Prostate gland (tissue), 2 donors: ENCODE measurements around the gene ACOXL. TPM values are rescaled to one million over a fixed set of nuclear protein-coding genes. Genes with fewer than 3 reads are reported as not detected.

Source experiments
- DNase-seq: peaks from one replicate; pipeline ENCODE4 v3.0.0-alpha.2; 2019; ENCODE audit warnings: low spot score
- H3K27ac ChIP-seq, 2 donors: fragments of 200-600 bp; sonication (generic); 2 replicates each; pipeline ENCODE4 v1.5.1; 2017 to 2019
- H3K27me3 ChIP-seq: fragments of 200-600 bp; sonication (generic); replicated peaks from 2 replicates; pipeline ENCODE4 v1.5.1; 2019; ENCODE audit not compliant: insufficient read depth
- H3K36me3 ChIP-seq, 2 donors: fragments of 200-600 bp; sonication (generic); 1 replicate in 1 of 2; 2 replicates in 1 of 2; pipeline versions ENCODE4 v1.5.1 to v1.8.1; 2017 to 2019
- H3K4me1 ChIP-seq: fragments of 200-600 bp; sonication (generic); replicated peaks from 2 replicates; pipeline ENCODE4 v1.5.1; 2019
- H3K4me3 ChIP-seq, 2 donors: fragments of 200-600 bp; sonication (generic); 2 replicates each; pipeline ENCODE4 v1.5.1; 2017 to 2019
- H3K9me3 ChIP-seq: fragments of 200-600 bp; sonication (generic); 2 replicates; pipeline ENCODE4 v1.5.1; 2017
- POLR2A ChIP-seq: fragments of 450-650 bp; IDR thresholded peaks from one replicate; pipeline ENCODE4 v1.6.1; 2016; ENCODE audit warnings: antibody characterized with exemption, mild to moderate bottlenecking
- POLR2AphosphoS5 ChIP-seq: sonication (generic); formaldehyde crosslinking; IDR thresholded peaks from one replicate; pipeline ENCODE4 v1.6.1; 2017; ENCODE audit warnings: antibody characterized with exemption
- WGBS: methylation state at CpG from one replicate; pipeline ENCODE4 v1.1.5; 2018; 5-methylcytosine and 5-hydroxymethylcytosine counted together
- intact Hi-C: fragments of 100-400 bp; cut with DNase I; formaldehyde crosslinking; loops from one replicate; pipeline ENCODE4 v1.14.2; 2022
- total RNA-seq, 2 donors: library from RNA; depleted of rRNA; stranded (reverse); fragments of >200 nt; gene quantifications; one replicate each; pipeline ENCODE4 v1.1.0, GENCODE V29; 2016
- TF ChIP-seq, protein P1 (sequence below), 4 experiments: fragments of 200-600 bp in 2 of 4; fragments of 450-650 bp in 2 of 4; sonication (generic) in 2 of 4; IDR thresholded peaks; 1 replicate in 3 of 4; 2 replicates in 1 of 4; pipeline ENCODE4 v1.5.1; 2016 to 2019; ENCODE audit warnings: antibody characterized with exemption in 4 of 4, mild to moderate bottlenecking in 2 of 4, moderate library complexity in 2 of 4

The ACOXL gene
- total RNA-seq, 2 donors from 2014 or later = 8.0 to 8.3 TPM

DNA sequence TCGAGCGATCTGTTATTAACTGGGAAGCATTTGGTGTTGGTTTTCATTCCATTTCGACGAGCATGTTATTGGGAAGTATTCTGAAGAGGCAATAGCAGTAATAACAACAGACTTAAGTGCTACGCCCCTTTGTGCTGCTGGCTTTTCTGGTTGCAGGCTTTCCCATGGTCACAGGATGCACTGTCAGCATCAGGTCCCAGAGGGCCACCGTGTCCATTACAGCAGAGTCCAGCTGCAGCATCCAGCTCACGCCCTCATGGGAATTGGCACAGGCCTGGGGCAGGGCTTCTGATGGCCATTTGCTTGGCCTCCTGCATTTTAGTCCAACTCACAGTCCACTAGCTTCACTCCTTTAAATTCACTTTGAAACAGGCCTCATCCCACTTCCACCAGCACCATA is 432.7 kb downstream of the ACOXL start:
- intact Hi-C loops = no loop called here
- no peak for DNase-seq
- 82% methylated on average over 7 of the region's 7 CpGs for WGBS
- H3K27ac ChIP-seq = no peak overlapping the region
- no peak overlapping the region for H3K4me3 ChIP-seq
- H3K27me3 ChIP-seq = no peaks in the 10 kb centered on the region
- H3K9me3 ChIP-seq = no peaks in the 10 kb centered on the region
- TF ChIP-seq, protein P1, sequence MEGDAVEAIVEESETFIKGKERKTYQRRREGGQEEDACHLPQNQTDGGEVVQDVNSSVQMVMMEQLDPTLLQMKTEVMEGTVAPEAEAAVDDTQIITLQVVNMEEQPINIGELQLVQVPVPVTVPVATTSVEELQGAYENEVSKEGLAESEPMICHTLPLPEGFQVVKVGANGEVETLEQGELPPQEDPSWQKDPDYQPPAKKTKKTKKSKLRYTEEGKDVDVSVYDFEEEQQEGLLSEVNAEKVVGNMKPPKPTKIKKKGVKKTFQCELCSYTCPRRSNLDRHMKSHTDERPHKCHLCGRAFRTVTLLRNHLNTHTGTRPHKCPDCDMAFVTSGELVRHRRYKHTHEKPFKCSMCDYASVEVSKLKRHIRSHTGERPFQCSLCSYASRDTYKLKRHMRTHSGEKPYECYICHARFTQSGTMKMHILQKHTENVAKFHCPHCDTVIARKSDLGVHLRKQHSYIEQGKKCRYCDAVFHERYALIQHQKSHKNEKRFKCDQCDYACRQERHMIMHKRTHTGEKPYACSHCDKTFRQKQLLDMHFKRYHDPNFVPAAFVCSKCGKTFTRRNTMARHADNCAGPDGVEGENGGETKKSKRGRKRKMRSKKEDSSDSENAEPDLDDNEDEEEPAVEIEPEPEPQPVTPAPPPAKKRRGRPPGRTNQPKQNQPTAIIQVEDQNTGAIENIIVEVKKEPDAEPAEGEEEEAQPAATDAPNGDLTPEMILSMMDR (IDR thresholded peaks at IDR 0.05) = no peak
- TF ChIP-seq POLR2A (no peak), POLR2AphosphoS5 (no peak)
- H3K36me3 ChIP-seq = peaks cover 0 to 3% of the 10 kb centered on the region in 2 donors
- no peaks in the 10 kb centered on the region for H3K4me1 ChIP-seq

DNA sequence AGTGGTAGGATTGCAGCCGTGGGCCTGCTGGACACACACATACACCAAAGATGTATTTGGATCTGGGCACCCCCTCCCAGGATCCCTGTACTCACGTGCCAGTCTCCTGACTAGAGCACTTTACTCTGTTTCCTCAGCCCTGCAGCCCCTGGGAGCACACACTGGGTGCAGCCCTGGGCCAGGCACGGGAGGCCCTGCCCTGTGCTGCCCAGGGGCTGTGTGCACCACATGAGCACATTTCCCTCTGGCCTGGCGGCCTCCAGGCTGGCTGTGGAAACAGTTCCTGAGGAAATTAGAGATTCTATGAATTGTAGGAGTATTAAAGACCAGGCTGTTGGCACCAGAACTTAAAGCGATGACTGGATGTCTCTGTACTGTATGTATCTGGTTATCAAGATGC is 433.7 kb downstream of the ACOXL start:
- H3K27ac ChIP-seq = no peak overlapping the region
- no peaks in the 10 kb centered on the region for H3K9me3 ChIP-seq
- no peak overlapping the region for H3K4me3 ChIP-seq
- TF ChIP-seq POLR2AphosphoS5 (no peak), POLR2A (no peak)
- TF ChIP-seq, protein P1 (IDR thresholded peaks at IDR 0.05) = no peak
- H3K27me3 ChIP-seq = no peaks in the 10 kb centered on the region
- no peaks in the 10 kb centered on the region for H3K4me1 ChIP-seq
- peaks cover 0 to 3% of the 10 kb centered on the region in 2 donors for H3K36me3 ChIP-seq
- DNase-seq = no peak
- intact Hi-C loops = no loop called here
- WGBS = 89% methylated on average over 5 of the region's 5 CpGs

DNA sequence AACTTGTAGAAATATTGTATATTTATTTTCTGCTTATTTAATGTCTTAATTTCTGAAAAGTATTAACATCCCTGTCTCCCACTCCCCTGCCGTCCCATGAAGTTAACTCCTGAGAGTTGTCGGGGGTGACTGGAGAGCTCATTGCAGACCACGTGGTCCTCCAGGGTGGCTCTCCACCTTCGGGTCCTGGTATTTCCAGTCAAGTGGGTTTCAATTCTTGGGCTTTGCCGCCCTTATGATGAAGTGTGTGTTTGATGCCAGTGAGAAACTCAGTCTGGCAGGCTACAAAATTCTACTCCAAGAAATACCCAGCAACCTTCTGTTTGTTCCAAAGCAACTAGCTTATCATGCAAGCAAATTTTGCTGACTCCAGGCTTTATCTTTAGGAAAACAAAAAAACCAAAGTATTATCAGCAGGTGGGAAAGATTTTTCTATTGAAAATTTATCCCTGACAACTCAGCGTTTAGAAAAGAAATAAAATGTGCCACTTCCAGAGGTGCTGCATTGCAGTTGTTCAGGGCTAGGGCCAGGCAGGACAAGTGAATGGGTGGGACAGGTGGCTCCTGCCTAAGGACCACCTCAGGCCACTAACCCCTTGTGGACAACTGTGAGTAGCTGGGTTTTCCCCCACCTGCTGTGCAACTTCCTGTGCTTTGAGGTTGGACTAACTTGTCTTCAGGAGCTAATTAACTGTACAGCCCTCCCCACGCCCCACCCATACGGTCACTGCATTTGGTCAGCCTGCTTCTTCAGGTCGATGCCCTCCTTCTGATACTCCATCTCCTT is 434.9 kb downstream of the ACOXL start:
- 77% methylated on average over 9 of the region's 9 CpGs for WGBS
- intact Hi-C loops = no loop called here
- Histone ChIP-seq H3K4me1 (no peaks in the 10 kb centered on the region), H3K9me3 (no peaks in the 10 kb centered on the region), H3K27me3 (no peaks in the 10 kb centered on the region), H3K27ac (no peak overlapping the region), H3K36me3 (peaks cover 0 to 3% of the 10 kb centered on the region in 2 donors), H3K4me3 (no peak overlapping the region)
- no peak for DNase-seq
- TF ChIP-seq POLR2AphosphoS5 (no peak), POLR2A (no peak)
- TF ChIP-seq, protein P1 (IDR thresholded peaks at IDR 0.05) = no peak

DNA sequence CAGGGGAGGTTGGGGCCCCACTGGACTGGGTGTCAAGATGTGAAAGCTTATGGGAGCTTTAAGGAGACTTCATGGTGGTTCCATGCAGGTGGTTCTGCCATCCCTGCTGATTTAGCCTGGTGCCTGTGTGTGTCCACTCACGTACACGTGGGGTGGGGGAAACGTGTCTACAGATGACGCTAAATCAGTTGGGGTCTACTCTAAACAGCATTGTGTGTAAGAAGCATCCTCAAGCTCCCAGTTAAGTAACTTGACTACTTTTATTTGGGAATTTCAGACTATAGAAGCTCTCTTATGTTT is 435.4 kb downstream of the ACOXL start:
- TF ChIP-seq POLR2AphosphoS5 = no peak
- WGBS = 94% methylated on average over 4 of the region's 4 CpGs

More for the DNA sequence above, 435.4 kb downstream of the ACOXL start:
- Histone ChIP-seq H3K36me3 (peaks cover 0 to 3% of the 10 kb centered on the region in 2 donors), H3K27ac (no peak overlapping the region), H3K9me3 (no peaks in the 10 kb centered on the region), H3K27me3 (no peaks in the 10 kb centered on the region), H3K4me3 (no peak overlapping the region), H3K4me1 (no peaks in the 10 kb centered on the region)
- intact Hi-C loops = no loop called here
- no peak for DNase-seq

Other genes with a start within 250 kb of the ACOXL start
- gene RGPD6, start 155.4 kb upstream of the ACOXL start, total RNA-seq = 10 to 100 TPM; 31.5 to 39.5 TPM
- 10 to 100 TPM in 1 of 2 donors, 1 to 10 TPM in 1; 1.3 to 21.9 TPM for gene BUB1, start 54.5 kb upstream of the ACOXL start, total RNA-seq